Measurements from ENCODE around the gene PRKCA.
"Not testable (repeated sequence)": the region's sequence is repeated elsewhere in the genome, so short reads cannot be mapped to it uniquely, and the experiment has no call there.

PRKCA gene

DNA sequence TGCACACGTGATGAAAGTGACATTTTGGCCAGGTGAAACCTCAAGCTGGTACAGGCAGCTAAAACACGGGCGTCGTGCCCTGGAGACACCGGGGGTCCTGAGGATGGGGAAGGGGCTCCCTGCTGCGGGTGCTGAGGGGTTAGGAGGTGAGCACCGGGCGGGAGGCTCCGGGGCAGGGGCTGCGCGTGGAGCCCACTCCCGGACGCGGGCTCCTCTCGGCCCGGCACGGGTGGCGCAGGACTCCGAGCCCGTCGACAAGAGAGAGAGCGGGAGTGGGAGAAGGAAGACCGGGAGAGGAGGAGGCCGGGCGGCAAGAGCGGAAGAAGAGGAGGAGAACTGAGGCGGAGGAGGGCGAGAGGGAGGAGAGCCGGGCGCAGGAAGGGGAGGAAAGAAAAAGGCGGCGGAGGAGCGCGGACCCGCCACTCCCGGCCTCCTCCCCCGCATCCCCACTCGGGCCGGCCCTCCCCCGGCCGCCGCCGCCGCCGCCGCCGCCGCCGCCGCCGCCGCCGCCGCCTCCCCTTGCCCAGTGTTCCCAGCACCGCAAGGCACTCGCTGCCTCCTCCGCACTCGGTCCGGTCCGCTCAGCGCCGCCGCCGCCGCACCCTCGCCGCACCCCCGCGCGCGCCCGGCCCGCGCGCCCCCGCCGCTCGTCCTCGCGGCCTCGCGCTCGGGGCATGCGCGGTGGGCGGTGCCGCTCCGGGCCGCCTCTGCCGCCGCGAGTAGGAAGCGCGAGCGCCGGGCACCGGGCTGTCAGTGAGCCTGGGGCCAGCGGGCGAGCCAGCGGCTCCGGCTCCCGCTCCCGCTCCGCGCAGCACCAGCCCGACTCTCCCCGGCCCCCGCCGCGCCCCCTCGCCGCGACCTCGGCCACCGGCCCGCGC is at the start of gene PRKCA:
TSS of gene PRKCA (plus strand) at position 750 of the 878 bp plus-strand sequence.
- peaks cover 5% of the 10 kb centered on the region for H3K4me1 ChIP-seq (ENCODE audit: control insufficient read depth, insufficient read depth, low read length)
- H3K27ac ChIP-seq (ENCODE audit: low read depth, low read length): peak within 1 kb of the TSS; percentile 75
- H3K27me3 ChIP-seq (ENCODE audit: control insufficient read depth, insufficient read depth, low read length): no peaks in the 10 kb centered on the region
- H3K9ac ChIP-seq (ENCODE audit: low read length): peak within 1 kb of the TSS; percentile 8
- H3K36me3 ChIP-seq (ENCODE audit: control insufficient read depth, insufficient read depth, low read length): no peaks in the 10 kb centered on the region
- peak within 1 kb of the TSS; percentile 87 for H3K4me3 ChIP-seq (ENCODE audit: low read length)

DNA sequence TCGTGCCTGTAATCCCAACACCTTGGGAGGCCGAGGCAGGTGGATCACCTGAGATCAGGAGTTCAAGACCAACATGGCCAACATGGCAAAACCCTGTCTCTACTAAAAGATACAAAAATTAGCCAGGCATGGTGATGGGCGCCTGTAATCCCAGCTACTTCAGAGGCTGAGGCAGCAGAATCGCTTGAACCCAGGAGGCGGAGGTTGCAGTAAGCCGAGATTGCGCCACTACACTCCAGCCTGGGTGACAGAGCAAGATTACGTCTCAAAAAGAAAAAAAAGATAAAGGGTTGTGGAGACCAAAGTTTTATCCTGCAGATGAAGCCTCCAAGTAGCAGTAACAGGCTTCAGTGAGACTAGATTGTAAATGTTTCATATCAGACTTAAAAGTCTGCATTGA is 49.0 kb upstream of the PRKCA start:
- not testable (repeated sequence) for H3K36me3 ChIP-seq (ENCODE audit: control insufficient read depth, insufficient read depth, low read length); H3K4me1 ChIP-seq (ENCODE audit: control insufficient read depth, insufficient read depth, low read length); H3K27me3 ChIP-seq (ENCODE audit: control insufficient read depth, insufficient read depth, low read length); H3K27ac ChIP-seq (ENCODE audit: low read depth, low read length); H3K4me3 ChIP-seq (ENCODE audit: low read length); H3K9ac ChIP-seq (ENCODE audit: low read length)

DNA sequence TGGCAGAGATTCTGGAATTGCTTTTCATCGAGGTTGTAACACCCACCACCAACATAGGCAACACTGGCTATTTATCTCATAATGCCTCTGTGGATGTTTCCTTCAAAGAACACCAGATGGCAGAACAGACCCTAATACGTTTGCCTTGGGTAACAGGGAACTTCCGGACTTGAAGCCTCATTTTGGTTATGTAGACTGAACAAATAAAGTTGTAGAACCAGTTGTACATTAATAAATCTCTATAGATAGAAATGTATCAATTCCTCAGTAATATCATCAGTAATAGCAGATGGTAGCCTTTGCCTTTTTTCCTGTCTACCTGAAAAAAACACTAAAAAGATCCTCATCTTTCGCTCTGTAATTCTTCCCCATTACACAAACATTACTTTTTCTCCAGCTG is 47.3 kb upstream of the PRKCA start:
- Histone ChIP-seq H3K36me3 (ENCODE audit: control insufficient read depth, insufficient read depth, low read length) (no peaks in the 10 kb centered on the region), H3K4me1 (ENCODE audit: control insufficient read depth, insufficient read depth, low read length) (no peaks in the 10 kb centered on the region), H3K9ac (ENCODE audit: low read length) (no peak overlapping the region), H3K27me3 (ENCODE audit: control insufficient read depth, insufficient read depth, low read length) (no peaks in the 10 kb centered on the region), H3K27ac (ENCODE audit: low read depth, low read length) (no peak overlapping the region), H3K4me3 (ENCODE audit: low read length) (no peak overlapping the region)

DNA sequence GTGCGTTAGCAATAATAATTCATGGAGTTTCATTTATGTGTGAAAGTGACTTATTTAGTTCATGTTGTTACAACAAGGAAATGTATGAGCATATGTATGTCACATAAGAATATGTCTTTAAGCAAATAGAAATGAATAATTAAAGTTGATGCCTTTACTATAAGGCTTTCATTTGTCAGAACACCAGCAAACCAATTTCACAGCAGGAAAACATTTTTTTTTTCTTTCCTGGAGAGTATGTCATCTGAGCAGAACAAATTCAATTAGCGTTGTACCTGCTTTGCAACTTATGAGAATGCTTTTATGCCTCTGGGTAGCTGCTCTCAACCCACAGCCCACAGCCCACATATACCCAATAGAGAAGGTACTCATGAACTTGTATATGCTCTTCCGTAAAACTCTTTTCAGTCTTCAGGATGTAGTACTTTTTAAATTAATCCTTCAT is 46.9 kb upstream of the PRKCA start:
- Histone ChIP-seq H3K27me3 (ENCODE audit: control insufficient read depth, insufficient read depth, low read length) (no peaks in the 10 kb centered on the region), H3K27ac (ENCODE audit: low read depth, low read length) (no peak overlapping the region), H3K9ac (ENCODE audit: low read length) (no peak overlapping the region), H3K4me3 (ENCODE audit: low read length) (no peak overlapping the region), H3K4me1 (ENCODE audit: control insufficient read depth, insufficient read depth, low read length) (no peaks in the 10 kb centered on the region), H3K36me3 (ENCODE audit: control insufficient read depth, insufficient read depth, low read length) (no peaks in the 10 kb centered on the region)

DNA sequence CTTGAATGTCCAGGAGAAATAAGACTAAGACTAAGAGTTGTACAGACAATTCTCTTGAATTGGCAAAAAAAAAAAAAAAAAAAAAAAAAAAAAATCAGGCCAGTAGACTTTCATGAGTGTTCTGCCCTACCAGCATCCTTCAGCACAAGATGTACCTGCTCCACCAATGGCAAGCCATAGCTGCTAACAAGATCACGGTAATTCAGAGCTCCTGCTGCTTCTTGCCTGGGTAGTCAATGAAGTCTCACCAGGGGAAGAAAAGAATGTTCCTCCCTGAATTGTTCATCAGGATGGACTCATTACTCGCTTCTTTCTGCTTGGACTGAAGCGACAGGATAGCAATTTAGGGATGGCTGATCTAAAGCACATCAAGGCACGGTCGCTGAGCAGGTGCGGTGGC is 42.1 kb upstream of the PRKCA start:
- Histone ChIP-seq H3K4me1 (ENCODE audit: control insufficient read depth, insufficient read depth, low read length) (no peaks in the 10 kb centered on the region), H3K9ac (ENCODE audit: low read length) (no peak overlapping the region), H3K36me3 (ENCODE audit: control insufficient read depth, insufficient read depth, low read length) (no peaks in the 10 kb centered on the region), H3K4me3 (ENCODE audit: low read length) (no peak overlapping the region), H3K27ac (ENCODE audit: low read depth, low read length) (no peak overlapping the region), H3K27me3 (ENCODE audit: control insufficient read depth, insufficient read depth, low read length) (no peaks in the 10 kb centered on the region)

DNA sequence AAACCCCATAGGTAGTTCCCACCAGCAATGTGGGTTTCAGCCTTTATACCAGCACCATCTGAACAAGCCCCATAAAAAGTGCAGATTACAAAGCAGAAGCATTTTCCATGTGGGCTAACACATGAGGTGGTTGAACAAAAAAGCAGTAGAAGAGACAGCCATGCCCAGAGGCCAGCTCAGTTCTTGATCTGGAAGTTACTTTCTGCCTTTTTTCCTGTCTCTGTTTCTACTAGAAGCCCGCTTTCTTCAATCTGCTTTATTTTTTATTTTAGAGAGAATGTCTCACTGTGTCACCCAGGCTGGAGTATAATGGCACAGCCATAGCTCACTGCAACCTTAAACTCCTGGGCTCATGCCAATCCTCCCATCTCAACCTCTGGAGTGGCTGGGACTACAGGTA is 41.7 kb upstream of the PRKCA start:
- H3K9ac ChIP-seq (ENCODE audit: low read length): no peak overlapping the region
- H3K4me1 ChIP-seq (ENCODE audit: control insufficient read depth, insufficient read depth, low read length): no peaks in the 10 kb centered on the region
- H3K27me3 ChIP-seq (ENCODE audit: control insufficient read depth, insufficient read depth, low read length): no peaks in the 10 kb centered on the region
- no peak overlapping the region for H3K4me3 ChIP-seq (ENCODE audit: low read length)
- no peaks in the 10 kb centered on the region for H3K36me3 ChIP-seq (ENCODE audit: control insufficient read depth, insufficient read depth, low read length)
- H3K27ac ChIP-seq (ENCODE audit: low read depth, low read length): no peak overlapping the region

DNA sequence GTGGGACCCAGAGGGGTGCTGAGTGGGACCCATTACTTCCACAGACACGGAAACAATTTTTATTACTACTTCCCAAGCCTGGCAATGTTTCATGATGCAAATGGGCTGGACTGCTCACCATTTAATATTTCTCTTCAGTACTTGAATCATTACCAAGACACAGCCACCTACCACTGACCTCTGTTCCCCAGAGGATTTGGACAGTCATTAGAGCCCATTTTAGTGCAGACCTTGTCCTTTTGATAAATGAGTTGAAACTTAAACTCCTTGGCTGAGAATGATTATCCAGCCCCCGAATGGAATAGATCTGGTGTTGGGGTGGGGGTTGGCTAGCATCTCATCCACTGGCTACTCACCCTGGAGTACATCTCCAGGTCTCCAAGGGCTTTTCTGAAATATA is 39.6 kb upstream of the PRKCA start:
- no peak overlapping the region for H3K9ac ChIP-seq (ENCODE audit: low read length)
- H3K4me1 ChIP-seq (ENCODE audit: control insufficient read depth, insufficient read depth, low read length): no peaks in the 10 kb centered on the region
- H3K27me3 ChIP-seq (ENCODE audit: control insufficient read depth, insufficient read depth, low read length): no peaks in the 10 kb centered on the region
- H3K27ac ChIP-seq (ENCODE audit: low read depth, low read length): no peak overlapping the region
- H3K4me3 ChIP-seq (ENCODE audit: low read length): no peak overlapping the region
- H3K36me3 ChIP-seq (ENCODE audit: control insufficient read depth, insufficient read depth, low read length): no peaks in the 10 kb centered on the region

DNA sequence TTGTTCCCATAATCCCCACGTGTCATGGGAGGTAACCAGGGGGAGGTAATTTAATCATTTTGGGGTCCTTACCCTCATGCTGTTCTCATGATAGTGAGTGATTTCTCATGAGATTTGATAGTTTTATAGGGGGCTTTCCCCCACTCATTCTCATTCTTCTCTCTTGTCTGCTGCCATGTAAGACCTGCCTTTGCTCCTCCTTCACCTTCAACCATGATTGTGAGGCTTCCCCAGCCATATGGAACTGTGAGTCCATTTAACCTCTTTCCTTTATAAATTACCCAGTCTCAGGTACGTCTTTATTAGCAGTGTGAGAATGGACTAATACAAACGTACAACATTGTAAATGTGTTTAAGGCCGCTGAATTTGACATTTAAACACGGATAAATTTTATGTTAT is 37.7 kb upstream of the PRKCA start:
- Histone ChIP-seq H3K36me3 (ENCODE audit: control insufficient read depth, insufficient read depth, low read length) (no peaks in the 10 kb centered on the region), H3K27ac (ENCODE audit: low read depth, low read length) (no peak overlapping the region), H3K27me3 (ENCODE audit: control insufficient read depth, insufficient read depth, low read length) (no peaks in the 10 kb centered on the region), H3K4me3 (ENCODE audit: low read length) (no peak overlapping the region), H3K9ac (ENCODE audit: low read length) (no peak overlapping the region), H3K4me1 (ENCODE audit: control insufficient read depth, insufficient read depth, low read length) (no peaks in the 10 kb centered on the region)

DNA sequence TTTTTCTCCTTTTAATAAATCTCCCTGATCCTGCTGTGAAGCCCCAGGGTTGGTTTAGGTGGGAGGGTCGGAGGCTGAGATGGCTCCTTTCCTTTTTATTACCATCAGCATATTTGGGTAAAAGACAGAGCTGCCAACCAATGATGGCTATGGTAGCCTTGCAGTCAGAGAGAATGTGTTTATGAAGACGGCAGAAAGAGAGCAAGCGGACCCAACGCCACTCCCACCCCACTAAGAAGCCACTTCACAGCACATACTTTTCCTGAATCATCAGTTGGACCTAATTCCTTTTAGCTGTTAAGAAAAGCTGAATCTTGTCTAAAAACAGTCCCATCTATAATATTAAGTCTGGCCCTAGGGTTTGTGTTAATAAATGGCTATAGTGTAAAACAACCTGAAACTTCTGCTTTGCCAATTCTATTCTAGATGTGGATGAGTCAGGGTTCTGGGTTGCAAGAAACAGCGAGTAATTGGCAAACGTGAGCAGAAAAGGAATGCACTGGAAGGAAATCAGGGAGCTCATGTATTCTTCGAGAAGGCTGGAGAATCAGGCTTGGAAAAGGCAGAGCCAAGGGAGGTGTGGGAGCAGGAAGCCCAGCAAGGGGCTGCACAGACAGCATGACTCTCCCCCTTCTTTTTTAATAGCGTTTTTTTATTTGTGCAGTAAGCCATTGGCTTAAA is 34.0 kb upstream of the PRKCA start:
- no peaks in the 10 kb centered on the region for H3K27me3 ChIP-seq (ENCODE audit: control insufficient read depth, insufficient read depth, low read length)
- H3K4me3 ChIP-seq (ENCODE audit: low read length): no peak overlapping the region
- no peak overlapping the region for H3K27ac ChIP-seq (ENCODE audit: low read depth, low read length)
- H3K36me3 ChIP-seq (ENCODE audit: control insufficient read depth, insufficient read depth, low read length): no peaks in the 10 kb centered on the region
- peaks cover 4% of the 10 kb centered on the region for H3K4me1 ChIP-seq (ENCODE audit: control insufficient read depth, insufficient read depth, low read length)
- no peak overlapping the region for H3K9ac ChIP-seq (ENCODE audit: low read length)

DNA sequence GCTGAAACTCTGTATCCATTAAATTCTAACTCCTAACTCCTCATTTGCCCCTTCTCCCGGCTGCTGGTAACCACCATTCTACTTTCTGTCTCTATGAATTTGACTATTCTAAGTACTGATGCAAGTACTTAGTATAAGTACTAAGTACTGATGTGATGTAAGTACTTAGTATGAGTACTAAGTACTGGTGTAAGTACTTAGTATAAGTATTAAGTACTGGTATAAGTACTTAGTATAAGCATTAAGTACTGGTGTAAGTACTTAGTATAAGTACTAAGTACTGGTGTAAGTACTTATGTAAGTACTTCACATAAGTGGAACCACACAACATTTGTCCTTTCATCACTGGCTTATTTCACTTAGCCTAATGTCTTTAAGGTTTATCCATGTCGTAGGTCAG is 32.3 kb upstream of the PRKCA start:
- no peak overlapping the region for H3K4me3 ChIP-seq (ENCODE audit: low read length)
- no peaks in the 10 kb centered on the region for H3K36me3 ChIP-seq (ENCODE audit: control insufficient read depth, insufficient read depth, low read length)
- H3K27me3 ChIP-seq (ENCODE audit: control insufficient read depth, insufficient read depth, low read length): no peaks in the 10 kb centered on the region
- H3K9ac ChIP-seq (ENCODE audit: low read length): no peak overlapping the region
- peaks cover 4% of the 10 kb centered on the region for H3K4me1 ChIP-seq (ENCODE audit: control insufficient read depth, insufficient read depth, low read length)
- no peak overlapping the region for H3K27ac ChIP-seq (ENCODE audit: low read depth, low read length)

DNA sequence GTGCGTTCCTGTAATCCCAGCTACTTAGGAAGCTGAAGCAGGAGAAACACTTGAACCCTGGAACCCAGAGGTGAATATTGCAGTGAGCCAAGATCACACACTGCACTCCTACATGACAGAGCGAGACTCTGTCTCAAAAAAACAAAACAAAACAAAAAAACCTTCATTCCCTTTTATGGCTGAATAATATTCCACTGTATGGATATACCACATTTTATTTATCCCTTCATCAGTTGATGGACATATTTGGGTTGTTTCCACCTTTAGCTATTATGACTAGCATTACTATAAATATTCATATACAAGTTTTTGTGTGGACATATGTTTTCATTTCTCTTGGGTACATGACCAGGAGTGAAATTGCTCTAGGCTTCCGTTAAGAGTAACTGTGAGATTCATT is 30.9 kb upstream of the PRKCA start:
- H3K9ac ChIP-seq (ENCODE audit: low read length): no peak overlapping the region
- H3K27me3 ChIP-seq (ENCODE audit: control insufficient read depth, insufficient read depth, low read length): no peaks in the 10 kb centered on the region
- no peak overlapping the region for H3K27ac ChIP-seq (ENCODE audit: low read depth, low read length)

DNA sequence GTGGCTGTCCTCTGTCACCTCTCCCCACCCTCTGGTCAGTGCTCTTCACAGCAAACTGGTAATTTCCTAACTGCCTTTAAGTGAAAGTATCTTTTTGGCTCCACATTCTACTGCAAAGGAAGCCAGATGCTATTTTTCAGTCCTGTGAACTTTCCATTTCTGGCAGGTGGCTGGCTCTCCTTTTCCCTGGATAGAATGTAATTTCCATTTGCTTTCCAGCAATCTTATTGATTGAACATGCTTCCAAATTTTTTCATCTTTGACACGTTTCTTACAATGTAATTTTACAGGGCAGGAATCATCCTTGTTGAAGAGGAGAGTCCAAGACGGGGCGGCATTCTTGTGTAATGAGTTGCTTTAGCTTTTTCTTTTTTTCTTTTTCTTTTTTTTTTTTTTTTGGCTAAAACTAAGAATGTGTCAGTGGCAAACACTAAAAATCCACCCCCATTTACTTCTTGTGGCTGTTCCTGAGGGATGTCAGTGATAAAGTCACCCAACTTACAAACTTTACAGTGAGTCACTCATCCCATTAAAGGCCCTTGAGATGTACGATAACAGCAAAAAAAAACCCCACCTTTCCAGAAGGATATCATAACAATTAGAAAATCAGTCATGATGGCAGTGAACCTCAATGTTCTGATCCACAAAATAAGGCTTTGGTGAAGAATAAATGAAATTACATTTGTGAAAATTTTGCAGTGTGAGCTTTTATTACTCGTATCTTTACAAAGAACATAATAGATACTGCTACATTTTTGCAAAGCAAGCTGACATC is 29.4 kb upstream of the PRKCA start:
- H3K36me3 ChIP-seq (ENCODE audit: control insufficient read depth, insufficient read depth, low read length): no peaks in the 10 kb centered on the region
- no peak overlapping the region for H3K9ac ChIP-seq (ENCODE audit: low read length)
- H3K27me3 ChIP-seq (ENCODE audit: control insufficient read depth, insufficient read depth, low read length): no peaks in the 10 kb centered on the region
- peaks cover 4% of the 10 kb centered on the region for H3K4me1 ChIP-seq (ENCODE audit: control insufficient read depth, insufficient read depth, low read length)
- no peak overlapping the region for H3K27ac ChIP-seq (ENCODE audit: low read depth, low read length)
- no peak overlapping the region for H3K4me3 ChIP-seq (ENCODE audit: low read length)

More for the DNA sequence above, 30.9 kb upstream of the PRKCA start:
- Histone ChIP-seq H3K4me1 (ENCODE audit: control insufficient read depth, insufficient read depth, low read length) (peaks cover 4% of the 10 kb centered on the region), H3K4me3 (ENCODE audit: low read length) (no peak overlapping the region), H3K36me3 (ENCODE audit: control insufficient read depth, insufficient read depth, low read length) (no peaks in the 10 kb centered on the region)

Data from rectal smooth muscle tissue (tissue), 1 donor.